GDM1 (cell line): ENCODE measurements around the gene SNAP23.

Experiments
- DNase-seq: peaks from one replicate; lab custom pipeline; 2025; lab: John Stamatoyannopoulos, UW

SNAP23 gene

GRCh38 chr15:42575188-42576039, 80.0 kb downstream of the SNAP23 start, which contains the start of gene STARD9:
Gene STARD9 (plus strand): TSS chr15:42575606. CDS start chr15:42575716, 110 bp downstream.
- DNase-seq, result peak; percentile 98

- no peak for DNase-seq
These were observed 80.7 kb downstream of the SNAP23 start for GRCh38 chr15:42576040-42576594.

- no peak for DNase-seq
These were observed 81.3 kb downstream of the SNAP23 start for GRCh38 chr15:42576776-42577175.

- no peak for DNase-seq
These were observed 82.1 kb downstream of the SNAP23 start for GRCh38 chr15:42577514-42578031.

GRCh38 chr15:42578984-42579537, 83.6 kb downstream of the SNAP23 start:
- DNase-seq, result no peak

GRCh38 chr15:42581272-42581730, 85.9 kb downstream of the SNAP23 start:
- DNase-seq, result peak; percentile 75
